C4-2B (cell line): ENCODE data around the gene CDC42BPB.

Experiments used
- ZFX ChIP-seq: fragments of 450-650 bp; IDR thresholded peaks from 2 replicates; pipeline ENCODE4 v1.6.1; 2017
- TF ChIP-seq, protein P1 (sequence below): fragments of 450-650 bp; conservative IDR thresholded peaks from 2 replicates; pipeline ENCODE4 v1.5.1; 2017; ENCODE audit warnings: mild to moderate bottlenecking

DNA sequence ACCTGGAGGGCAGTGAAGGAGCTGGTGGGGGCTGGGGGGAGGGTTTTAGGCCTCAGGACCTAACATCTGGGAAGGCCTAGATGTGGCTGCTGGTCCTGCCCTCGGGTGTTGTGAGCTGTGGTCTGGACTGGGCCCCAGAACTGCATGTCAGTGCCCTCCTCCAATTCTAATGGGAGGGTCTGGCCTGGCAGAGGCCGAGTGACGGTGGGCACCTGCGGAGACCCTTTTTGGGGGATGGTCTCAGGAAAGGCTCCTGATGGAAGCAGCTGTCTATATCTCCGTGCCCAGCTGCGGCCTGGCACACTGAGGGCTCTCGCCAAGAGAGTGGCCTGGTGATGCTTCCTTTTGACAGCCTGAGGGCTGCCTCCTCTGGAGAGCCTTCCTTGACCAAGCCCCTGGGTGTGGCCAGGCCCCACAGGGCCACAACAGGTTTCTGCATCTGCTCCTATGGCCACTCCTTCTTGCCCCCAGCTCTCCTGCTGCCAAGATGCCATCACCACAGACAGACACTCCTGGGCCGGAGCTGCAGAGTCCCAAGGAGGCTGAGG, 42.5 kb upstream of the CDC42BPB start:
- TF ChIP-seq ZFX: no peak
- TF ChIP-seq, protein P1, sequence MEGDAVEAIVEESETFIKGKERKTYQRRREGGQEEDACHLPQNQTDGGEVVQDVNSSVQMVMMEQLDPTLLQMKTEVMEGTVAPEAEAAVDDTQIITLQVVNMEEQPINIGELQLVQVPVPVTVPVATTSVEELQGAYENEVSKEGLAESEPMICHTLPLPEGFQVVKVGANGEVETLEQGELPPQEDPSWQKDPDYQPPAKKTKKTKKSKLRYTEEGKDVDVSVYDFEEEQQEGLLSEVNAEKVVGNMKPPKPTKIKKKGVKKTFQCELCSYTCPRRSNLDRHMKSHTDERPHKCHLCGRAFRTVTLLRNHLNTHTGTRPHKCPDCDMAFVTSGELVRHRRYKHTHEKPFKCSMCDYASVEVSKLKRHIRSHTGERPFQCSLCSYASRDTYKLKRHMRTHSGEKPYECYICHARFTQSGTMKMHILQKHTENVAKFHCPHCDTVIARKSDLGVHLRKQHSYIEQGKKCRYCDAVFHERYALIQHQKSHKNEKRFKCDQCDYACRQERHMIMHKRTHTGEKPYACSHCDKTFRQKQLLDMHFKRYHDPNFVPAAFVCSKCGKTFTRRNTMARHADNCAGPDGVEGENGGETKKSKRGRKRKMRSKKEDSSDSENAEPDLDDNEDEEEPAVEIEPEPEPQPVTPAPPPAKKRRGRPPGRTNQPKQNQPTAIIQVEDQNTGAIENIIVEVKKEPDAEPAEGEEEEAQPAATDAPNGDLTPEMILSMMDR: no peak
